ENCODE measurements around the gene DIO3. TPM values are rescaled to one million over a fixed set of nuclear protein-coding genes. Genes with fewer than 3 reads are reported as not detected.
"Not testable (repeated sequence)": the region's sequence is repeated elsewhere in the genome, so short reads cannot be mapped to it uniquely, and the experiment has no call there.

Gene DIO3
- total RNA-seq, 2 experiments from 2014 or later: not detected

DNA sequence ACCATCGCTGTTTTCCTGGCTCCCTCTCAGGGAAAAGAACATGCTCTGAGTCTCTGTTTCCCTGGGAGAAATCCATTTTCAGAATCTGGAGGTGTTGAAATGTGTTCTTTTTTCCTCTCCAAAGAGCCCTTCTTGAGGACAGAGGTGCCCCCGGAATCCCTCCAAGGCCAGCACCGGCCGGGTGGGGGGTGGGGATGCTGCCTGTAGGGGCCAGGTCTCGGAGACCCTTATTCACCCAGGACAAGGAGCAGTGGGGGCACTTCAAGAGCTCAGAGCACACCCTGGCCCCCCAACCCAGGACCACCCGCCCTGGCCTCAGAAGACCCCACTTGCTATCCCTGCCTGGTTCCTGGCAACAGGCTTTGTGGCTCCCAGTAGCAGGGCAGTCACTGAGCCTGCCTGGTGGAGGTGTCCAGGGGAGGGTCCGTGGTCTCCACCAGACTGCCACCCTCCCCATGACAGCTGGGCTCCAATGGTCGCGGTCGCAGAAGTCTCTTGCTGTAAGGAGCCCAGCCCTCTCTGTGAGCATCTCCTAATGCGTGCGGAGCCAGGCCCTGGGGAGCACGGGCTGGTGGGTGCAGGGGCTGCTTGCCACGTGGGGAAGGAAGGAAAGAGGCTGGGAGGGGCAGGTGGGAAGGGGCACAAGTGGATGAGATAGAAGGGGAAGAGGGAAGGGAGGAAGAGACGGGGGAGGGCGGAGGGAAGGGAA, 13.2 kb upstream of the DIO3 start:
- Histone ChIP-seq H3K27me3 (ENCODE audit: control insufficient read depth in 1 of 2, insufficient read depth in 2 of 2, low read length in 2 of 2) (no peaks in the 10 kb centered on the region), H3K4me1 (ENCODE audit: insufficient read depth, low read length) (no peaks in the 10 kb centered on the region), H3K9me3 (ENCODE audit: control insufficient read depth in 1 of 2, insufficient read depth in 1 of 2, low read length in 2 of 2) (peaks cover 0 to 17% of the 10 kb centered on the region in 2 experiments), H3K27ac (ENCODE audit: low read depth in 1 of 2, low read length in 2 of 2) (no peak overlapping the region), H3K36me3 (ENCODE audit: insufficient read depth, low read length) (no peaks in the 10 kb centered on the region), H3K4me3 (ENCODE audit: low read length) (no peak overlapping the region)
- H3K27me3 Mint-ChIP-seq: peaks cover 14% of the 10 kb centered on the region
- H3K4me3 Mint-ChIP-seq: no peak overlapping the region
- no peaks in the 10 kb centered on the region for H3K4me1 Mint-ChIP-seq (ENCODE audit: low read depth)
- intact Hi-C loops (cut with DNase I, micrococcal nuclease): no loop called here
- DNase-seq: no peak
- ChIA-PET POLR2A (no interaction called here), CTCF (no interaction called here)
- no peak for TF ChIP-seq CTCF (IDR thresholded peaks at IDR 0.05)
- H3K9me3 Mint-ChIP-seq: no peaks in the 10 kb centered on the region
- no peak overlapping the region for H3K27ac Mint-ChIP-seq
- H3K36me3 Mint-ChIP-seq (ENCODE audit: low read depth): no peaks in the 10 kb centered on the region
- no peak for ATAC-seq (ENCODE audit: poor library complexity)

DNA sequence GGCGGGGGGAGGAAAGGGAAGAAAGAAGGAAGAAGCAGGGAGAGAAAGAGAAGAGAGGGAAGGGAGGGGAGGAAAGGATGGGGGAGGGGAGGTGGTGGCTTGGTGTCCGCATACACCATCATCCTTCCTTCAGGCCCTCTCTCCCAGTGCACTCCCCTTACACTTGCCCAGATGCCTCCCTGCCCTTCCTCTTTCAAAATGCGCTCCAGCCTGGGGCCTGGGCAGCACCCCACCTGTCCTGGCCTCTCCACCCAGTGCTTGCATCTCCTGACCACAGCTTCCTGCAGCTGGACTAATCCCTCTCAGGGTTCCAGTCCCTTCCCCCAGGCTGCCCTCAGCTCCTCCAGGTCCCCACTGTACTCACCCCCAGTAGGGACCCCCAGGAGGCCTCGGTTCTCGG, 12.6 kb upstream of the DIO3 start:
- Histone ChIP-seq H3K4me3 (ENCODE audit: low read length) (no peak overlapping the region), H3K9me3 (ENCODE audit: control insufficient read depth in 1 of 2, insufficient read depth in 1 of 2, low read length in 2 of 2) (peaks cover 0 to 15% of the 10 kb centered on the region in 2 experiments), H3K27me3 (ENCODE audit: control insufficient read depth in 1 of 2, insufficient read depth in 2 of 2, low read length in 2 of 2) (no peaks in the 10 kb centered on the region), H3K4me1 (ENCODE audit: insufficient read depth, low read length) (no peaks in the 10 kb centered on the region), H3K36me3 (ENCODE audit: insufficient read depth, low read length) (no peaks in the 10 kb centered on the region), H3K27ac (ENCODE audit: low read depth in 1 of 2, low read length in 2 of 2) (no peak overlapping the region)
- ATAC-seq (ENCODE audit: poor library complexity) (no peak), DNase-seq (no peak)
- H3K27ac Mint-ChIP-seq: no peak overlapping the region
- H3K4me3 Mint-ChIP-seq: no peak overlapping the region
- no peak for TF ChIP-seq CTCF (IDR thresholded peaks at IDR 0.05)
- POLR2A ChIA-PET: no interaction called here
- CTCF ChIA-PET: no interaction called here
- no peaks in the 10 kb centered on the region for H3K9me3 Mint-ChIP-seq
- peaks cover 18% of the 10 kb centered on the region for H3K27me3 Mint-ChIP-seq
- H3K36me3 Mint-ChIP-seq (ENCODE audit: low read depth): no peaks in the 10 kb centered on the region
- H3K4me1 Mint-ChIP-seq (ENCODE audit: low read depth): no peaks in the 10 kb centered on the region
- intact Hi-C loops (cut with DNase I, micrococcal nuclease): no loop called here

DNA sequence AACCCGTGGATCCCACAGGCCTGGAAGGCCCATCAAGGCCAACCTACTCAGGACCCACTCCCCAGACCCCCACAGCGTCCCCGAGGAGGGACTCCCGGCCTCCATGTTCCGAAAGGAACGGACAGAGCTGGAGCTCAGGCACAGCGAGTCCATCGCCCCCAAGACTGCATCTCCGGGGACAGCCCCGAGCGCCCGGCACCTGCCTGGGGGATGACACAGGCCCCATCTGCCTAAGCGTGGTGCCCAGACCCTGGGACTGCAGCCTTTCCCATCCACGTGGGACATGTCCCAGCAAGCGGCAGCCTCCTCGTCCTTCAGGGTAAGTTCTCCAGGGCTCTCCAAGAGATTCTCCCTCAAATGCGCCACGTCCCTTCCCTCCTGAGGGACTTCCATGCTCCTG, 12.1 kb upstream of the DIO3 start:
- Mint-ChIP-seq H3K4me3 (no peak overlapping the region), H3K9me3 (no peaks in the 10 kb centered on the region), H3K36me3 (ENCODE audit: low read depth) (no peaks in the 10 kb centered on the region), H3K4me1 (ENCODE audit: low read depth) (no peaks in the 10 kb centered on the region), H3K27ac (no peak overlapping the region), H3K27me3 (peaks cover 18% of the 10 kb centered on the region)
- no peak for ATAC-seq (ENCODE audit: poor library complexity)
- Histone ChIP-seq H3K36me3 (ENCODE audit: insufficient read depth, low read length) (no peaks in the 10 kb centered on the region), H3K4me1 (ENCODE audit: insufficient read depth, low read length) (no peaks in the 10 kb centered on the region), H3K27ac (ENCODE audit: low read depth in 1 of 2, low read length in 2 of 2) (no peak overlapping the region), H3K27me3 (ENCODE audit: control insufficient read depth in 1 of 2, insufficient read depth in 2 of 2, low read length in 2 of 2) (no peaks in the 10 kb centered on the region), H3K4me3 (ENCODE audit: low read length) (no peak overlapping the region), H3K9me3 (ENCODE audit: control insufficient read depth in 1 of 2, insufficient read depth in 1 of 2, low read length in 2 of 2) (peaks cover 0 to 15% of the 10 kb centered on the region in 2 experiments)
- CTCF ChIA-PET: no interaction called here
- POLR2A ChIA-PET: no interaction called here
- DNase-seq: no peak
- no peak for TF ChIP-seq CTCF (IDR thresholded peaks at IDR 0.05)
- intact Hi-C loops (cut with DNase I, micrococcal nuclease): no loop called here

- H3K4me1 Mint-ChIP-seq (ENCODE audit: low read depth); H3K36me3 ChIP-seq (ENCODE audit: insufficient read depth, low read length); intact Hi-C loops (cut with DNase I, micrococcal nuclease); H3K36me3 Mint-ChIP-seq (ENCODE audit: low read depth); H3K27ac ChIP-seq (ENCODE audit: low read depth in 1 of 2, low read length in 2 of 2); H3K4me3 ChIP-seq (ENCODE audit: low read length); DNase-seq; POLR2A ChIA-PET; CTCF ChIA-PET; H3K9me3 ChIP-seq (ENCODE audit: control insufficient read depth in 1 of 2, insufficient read depth in 1 of 2, low read length in 2 of 2); H3K4me1 ChIP-seq (ENCODE audit: insufficient read depth, low read length); H3K27ac Mint-ChIP-seq; ATAC-seq (ENCODE audit: poor library complexity); H3K27me3 ChIP-seq (ENCODE audit: control insufficient read depth in 1 of 2, insufficient read depth in 2 of 2, low read length in 2 of 2); H3K9me3 Mint-ChIP-seq; H3K4me3 Mint-ChIP-seq: not testable (repeated sequence)
- peaks cover 22% of the 10 kb centered on the region for H3K27me3 Mint-ChIP-seq
Measured at GRCh38 chr14:101550202-101550912, 10.9 kb upstream of the DIO3 start.

Measured in CD4-positive, alpha-beta T cell (primary cell).